Ovary (tissue), 9 donors: ENCODE data around the gene ZNF423. TPM values are rescaled to one million over a fixed set of nuclear protein-coding genes. Genes with fewer than 3 reads are reported as not detected.

Experiments used
- DNase-seq, 5 donors: peaks; one replicate each; pipeline ENCODE4 v3.0.0-alpha.2; 2019 to 2020
- H3K27ac ChIP-seq, 2 donors: fragments of 200-600 bp; one replicate each; pipeline versions ENCODE4 v1.5.1 to v1.8.0; 2019 to 2022
- H3K27me3 ChIP-seq: fragments of 200-600 bp; one replicate; pipeline ENCODE4 v1.8.0; 2022
- H3K36me3 ChIP-seq: fragments of 200-600 bp; sonication (generic); one replicate; pipeline ENCODE4 v1.5.1; 2019
- H3K4me1 ChIP-seq: one replicate; pipeline ENCODE4 v1.8.1; 2013; ENCODE audit warnings: mild to moderate bottlenecking, moderate library complexity; ENCODE audit not compliant: insufficient read depth
- H3K4me3 ChIP-seq: fragments of 200-600 bp; sonication (generic); one replicate; pipeline ENCODE4 v1.5.1; 2017
- H3K9me3 ChIP-seq, 2 donors: fragments of 200-600 bp in 1 of 2; sonication (generic) in 1 of 2; one replicate each; pipeline versions ENCODE4 v1.5.1 to v1.8.1; 2013 to 2019; ENCODE audit warnings: mild to moderate bottlenecking in 1 of 2, moderate library complexity in 1 of 2
- CTCF ChIP-seq, 3 donors: fragments of 450-650 bp in 2 of 3; fragments of 200-600 bp in 1 of 3; IDR thresholded peaks; one replicate each; pipeline versions ENCODE4 v1.5.1 to v1.8.0; 2016 to 2022; ENCODE audit warnings: antibody characterized with exemption in 3 of 3, mild to moderate bottlenecking in 1 of 3
- EP300 ChIP-seq: sonication (generic); formaldehyde crosslinking; IDR thresholded peaks from one replicate; pipeline ENCODE4 v1.6.1; 2017; ENCODE audit warnings: antibody characterized with exemption
- POLR2A ChIP-seq: fragments of 450-650 bp; IDR thresholded peaks from one replicate; pipeline ENCODE4 v1.6.1; 2017; ENCODE audit warnings: antibody characterized with exemption, mild to moderate bottlenecking, moderate library complexity
- WGBS, 3 donors: extraction: QIAGEN DNeasy Blood & Tissue Kit in 1 of 3; methylation state at CpG; one replicate each; pipeline versions ENCODE4 v1.1.5 to v1.1.7; 2013 to 2017; 5-methylcytosine and 5-hydroxymethylcytosine counted together
- intact Hi-C, 4 donors: fragments of 100-400 bp; cut with DNase I; formaldehyde crosslinking; loops; one replicate each; pipeline versions ENCODE4 v1.11.0 to v1.15.1; 2022 to 2023
- polyA plus RNA-seq, 2 donors: library from polyadenylated mRNA; stranded (reverse); fragments of 200-250 nt in 1 of 2; fragments of 350-450 nt in 1 of 2; fragmentation: Illumina TruSeq in 1 of 2; extraction: RNeasy Lipid Tissue Mini Kit (QIAGEN cat#74804) in 1 of 2; gene quantifications; one replicate each; pipeline ENCODE4 v1.2.3, GENCODE V29; 2013 to 2014
- total RNA-seq, 7 donors: library from RNA; depleted of rRNA in 2 of 7; stranded (reverse); fragments of >200 nt in 2 of 7; fragmentation: NEBNext Ultra II Directional in 3 of 7; extraction: Animal tissue kit (Norgen Biotek cat#: 25700) in 3 of 7; gene quantifications; one replicate each; pipeline versions ENCODE4 v1.1.0 to v1.2.4, GENCODE V29; 2016 to 2023
- donor health status: DM: no; HTN: no; CAD: no; lungs with moderate emphysema.
- donor health status: DM: no; HTN: no; CAD: no.
- donor health status: Bipolar disorder and iron deficiency.
- donor health status: DM: yes; HTN: yes; CAD: no.
- donor health status: DM: no; HTN: no; CAD: no.
- donor health status: DM: yes; HTN: yes; CAD: no.

The ZNF423 gene
- total and polyA plus RNA-seq, 9 donors = 3.3 to 40.3 (median 12.4) TPM

DNA sequence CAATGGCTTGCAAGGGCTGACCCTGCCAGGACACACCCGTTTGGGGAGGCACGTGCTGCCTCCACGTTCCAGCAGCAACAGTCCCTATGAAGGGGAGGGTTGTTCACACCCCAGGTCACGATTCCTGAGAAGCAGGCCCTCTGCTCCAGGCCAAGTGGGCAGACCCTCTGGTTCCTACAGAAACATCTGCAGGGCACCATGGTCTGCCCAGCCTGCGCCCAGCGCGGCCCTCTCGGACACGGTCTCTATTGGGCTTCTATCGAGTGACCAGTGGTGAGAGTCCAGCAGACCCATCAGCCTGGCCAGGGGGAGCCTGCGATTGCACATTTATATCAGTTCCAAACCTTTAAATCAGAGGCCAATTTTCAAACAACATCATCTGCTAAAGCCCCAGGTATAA is 128.3 kb downstream of the ZNF423 start:
- 89 to 94% (median 90%) methylated on average over 11 of the region's 11 CpGs for WGBS, 3 donors
- no peaks in the 10 kb centered on the region for H3K36me3 ChIP-seq
- H3K9me3 ChIP-seq = no peaks in the 10 kb centered on the region
- DNase-seq = no peak
- peaks cover 5% of the 10 kb centered on the region for H3K4me1 ChIP-seq
- H3K27ac ChIP-seq = no peak overlapping the region
- no peak overlapping the region for H3K4me3 ChIP-seq
- TF ChIP-seq EP300 (no peak), CTCF (IDR thresholded peaks at IDR 0.05) (no peak), POLR2A (no peak)
- no peaks in the 10 kb centered on the region for H3K27me3 ChIP-seq
- intact Hi-C loops = no loop called here

- Histone ChIP-seq H3K27me3 (no peaks in the 10 kb centered on the region), H3K36me3 (no peaks in the 10 kb centered on the region), H3K4me3 (no peak overlapping the region), H3K27ac (no peak overlapping the region), H3K9me3 (no peaks in the 10 kb centered on the region), H3K4me1 (peaks cover 5% of the 10 kb centered on the region)
- intact Hi-C loops = no loop called here
- no peak for DNase-seq
- 94 to 98% (median 95%) methylated on average over 6 of the region's 6 CpGs for WGBS, 3 donors
- no peak for TF ChIP-seq CTCF (IDR thresholded peaks at IDR 0.05)
- TF ChIP-seq EP300 = no peak
- no peak for TF ChIP-seq POLR2A
Observed at GRCh38 chr16:49726155-49726554, 129.8 kb downstream of the ZNF423 start.

- WGBS, 3 donors = 86 to 93% (median 91%) methylated on average over 8 of the region's 8 CpGs
- Histone ChIP-seq H3K9me3 (no peaks in the 10 kb centered on the region), H3K27ac (no peak overlapping the region), H3K27me3 (no peaks in the 10 kb centered on the region), H3K36me3 (no peaks in the 10 kb centered on the region), H3K4me1 (peaks cover 5% of the 10 kb centered on the region), H3K4me3 (no peak overlapping the region)
- no peak for TF ChIP-seq CTCF (IDR thresholded peaks at IDR 0.05)
- no peak for TF ChIP-seq EP300
- TF ChIP-seq POLR2A = no peak
- no peak for DNase-seq
- intact Hi-C loops = no loop called here
Observed at GRCh38 chr16:49725651-49726050, 130.3 kb downstream of the ZNF423 start.

DNA sequence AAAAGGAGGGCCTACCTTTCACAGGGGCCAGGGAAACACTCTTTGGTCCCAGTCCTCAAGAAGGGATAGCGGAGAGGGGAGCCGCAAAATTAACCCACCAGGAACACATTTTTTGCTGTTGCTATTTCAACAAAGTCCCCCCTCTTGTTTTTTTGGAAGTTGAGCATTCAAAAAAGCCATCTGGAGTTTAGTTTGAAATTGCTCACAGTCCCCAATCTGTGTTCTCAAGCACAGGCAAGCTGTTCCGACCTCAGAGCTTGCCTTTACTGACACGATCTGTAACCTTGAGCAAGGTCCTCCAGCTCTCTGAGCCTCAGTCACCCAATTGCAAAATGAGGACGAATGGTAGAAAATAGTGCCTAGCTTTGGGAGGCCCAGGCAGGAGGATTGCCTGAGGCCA is 131.1 kb downstream of the ZNF423 start:
- H3K27ac ChIP-seq = no peak overlapping the region
- peaks cover 5% of the 10 kb centered on the region for H3K4me1 ChIP-seq
- no peaks in the 10 kb centered on the region for H3K9me3 ChIP-seq
- 93 to 97% (median 96%) methylated on average over 5 of the region's 5 CpGs for WGBS, 3 donors
- no peaks in the 10 kb centered on the region for H3K27me3 ChIP-seq
- intact Hi-C loops = no loop called here
- no peak overlapping the region for H3K4me3 ChIP-seq
- TF ChIP-seq CTCF (IDR thresholded peaks at IDR 0.05) = no peak
- H3K36me3 ChIP-seq = no peaks in the 10 kb centered on the region
- DNase-seq = no peak

DNA sequence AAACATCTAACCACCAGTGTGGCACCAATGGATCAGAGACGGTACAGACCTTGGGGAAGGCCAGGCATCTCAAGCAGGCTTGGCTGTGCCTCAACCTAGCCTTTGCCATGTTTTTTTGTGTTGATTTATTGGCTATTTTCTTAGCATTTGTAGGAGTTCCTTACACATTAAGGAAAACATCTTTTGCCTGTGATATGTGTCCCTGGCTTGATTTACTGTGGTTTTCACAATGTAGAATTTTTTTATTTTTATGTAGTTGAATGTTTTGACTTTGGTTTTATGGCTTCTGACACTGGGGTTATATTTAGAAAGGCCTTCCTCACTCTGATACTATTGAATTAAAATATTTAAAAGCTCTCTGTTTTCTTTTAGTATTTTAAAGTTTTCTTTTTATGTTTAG is 132.6 kb downstream of the ZNF423 start:
- Histone ChIP-seq H3K4me3 (no peak overlapping the region), H3K36me3 (no peaks in the 10 kb centered on the region), H3K4me1 (peaks cover 5% of the 10 kb centered on the region), H3K9me3 (no peaks in the 10 kb centered on the region), H3K27ac (no peak overlapping the region), H3K27me3 (no peaks in the 10 kb centered on the region)
- no peak for TF ChIP-seq POLR2A
- TF ChIP-seq CTCF (IDR thresholded peaks at IDR 0.05) = no peak
- no peak for TF ChIP-seq EP300
- intact Hi-C loops = no loop called here
- DNase-seq = no peak
- 10 to 18% (median 17%) methylated on average over 1 of the region's 1 CpG for WGBS, 3 donors
